ENCODE data around the gene MTUS2.

DNA sequence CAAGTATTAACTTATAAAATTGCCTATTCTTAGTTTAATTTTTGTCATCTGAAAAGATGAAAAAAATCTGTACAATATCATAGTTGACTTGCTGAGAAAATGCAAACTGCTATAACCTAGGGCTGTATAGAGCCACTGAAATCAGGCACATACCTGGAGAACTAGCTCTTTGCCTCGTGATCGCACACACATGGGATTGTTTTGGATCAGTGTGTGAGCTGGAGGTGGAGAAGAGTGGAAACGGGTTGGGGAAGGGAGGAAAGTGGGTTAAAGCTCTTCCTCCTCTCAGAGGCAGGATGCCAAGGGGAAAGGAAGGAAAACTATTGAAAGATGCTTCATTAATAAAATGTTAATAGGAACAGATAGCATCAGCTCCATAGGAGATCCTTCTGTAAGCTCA, 2.7 kb downstream of the MTUS2 start:
- TF ChIP-seq EZH2 (IDR thresholded peaks at IDR 0.05; ENCODE audit: low read length, missing control alignments): no peak
- TF ChIP-seq, protein P1, sequence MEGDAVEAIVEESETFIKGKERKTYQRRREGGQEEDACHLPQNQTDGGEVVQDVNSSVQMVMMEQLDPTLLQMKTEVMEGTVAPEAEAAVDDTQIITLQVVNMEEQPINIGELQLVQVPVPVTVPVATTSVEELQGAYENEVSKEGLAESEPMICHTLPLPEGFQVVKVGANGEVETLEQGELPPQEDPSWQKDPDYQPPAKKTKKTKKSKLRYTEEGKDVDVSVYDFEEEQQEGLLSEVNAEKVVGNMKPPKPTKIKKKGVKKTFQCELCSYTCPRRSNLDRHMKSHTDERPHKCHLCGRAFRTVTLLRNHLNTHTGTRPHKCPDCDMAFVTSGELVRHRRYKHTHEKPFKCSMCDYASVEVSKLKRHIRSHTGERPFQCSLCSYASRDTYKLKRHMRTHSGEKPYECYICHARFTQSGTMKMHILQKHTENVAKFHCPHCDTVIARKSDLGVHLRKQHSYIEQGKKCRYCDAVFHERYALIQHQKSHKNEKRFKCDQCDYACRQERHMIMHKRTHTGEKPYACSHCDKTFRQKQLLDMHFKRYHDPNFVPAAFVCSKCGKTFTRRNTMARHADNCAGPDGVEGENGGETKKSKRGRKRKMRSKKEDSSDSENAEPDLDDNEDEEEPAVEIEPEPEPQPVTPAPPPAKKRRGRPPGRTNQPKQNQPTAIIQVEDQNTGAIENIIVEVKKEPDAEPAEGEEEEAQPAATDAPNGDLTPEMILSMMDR (conservative IDR thresholded peaks at IDR 0.05 in 1 of 2, IDR thresholded peaks at IDR 0.05 in 1 of 2; ENCODE audit: low read depth in 1 of 2, low read length in 2 of 2): no peak
